ENCODE results near the gene AP5S1.
"Not testable (repeated sequence)": the region's sequence is repeated elsewhere in the genome, so short reads cannot be mapped to it uniquely, and the experiment has no call there.

AP5S1 gene

GRCh38 chr20:3843490-3843889 is 23.1 kb downstream of the AP5S1 start:
- in situ Hi-C loops (cut with MboI; ENCODE audit: low sequenced_read_pairs, unreplicated experiment): no loop called here
- no peak for DNase-seq (ENCODE audit: low spot score)
- no peak for TF ChIP-seq CTCF (IDR thresholded peaks at IDR 0.05; ENCODE audit: borderline replicate concordance, control extremely low read depth, extremely low read depth, insufficient read depth, missing control alignments)

- in situ Hi-C loops (cut with MboI; ENCODE audit: low sequenced_read_pairs, unreplicated experiment); DNase-seq (ENCODE audit: low spot score): not testable (repeated sequence)
Observed at GRCh38 chr20:3843990-3844619, 23.8 kb downstream of the AP5S1 start.

GRCh38 chr20:3846378-3846739 is 26.0 kb downstream of the AP5S1 start:
- in situ Hi-C loops (cut with MboI; ENCODE audit: low sequenced_read_pairs, unreplicated experiment): no loop called here
- no peak for TF ChIP-seq CTCF (IDR thresholded peaks at IDR 0.05; ENCODE audit: borderline replicate concordance, control extremely low read depth, extremely low read depth, insufficient read depth, missing control alignments)
- DNase-seq (ENCODE audit: low spot score): no peak

GRCh38 chr20:3846740-3847428 is 26.5 kb downstream of the AP5S1 start, which contains the start of gene MAVS:
Gene MAVS, plus strand, starts transcription at chr20:3846834. Its CDS starts 7,791 bp downstream, at chr20:3854625.
- peak; percentile 97 for DNase-seq (ENCODE audit: low spot score)
- TF ChIP-seq CTCF (IDR thresholded peaks at IDR 0.05; ENCODE audit: borderline replicate concordance, control extremely low read depth, extremely low read depth, insufficient read depth, missing control alignments): no peak
- in situ Hi-C loops (cut with MboI; ENCODE audit: low sequenced_read_pairs, unreplicated experiment): no loop called here

GRCh38 chr20:3847429-3847940 is 27.1 kb downstream of the AP5S1 start:
- DNase-seq (ENCODE audit: low spot score): no peak
- in situ Hi-C loops (cut with MboI; ENCODE audit: low sequenced_read_pairs, unreplicated experiment): no loop called here
- TF ChIP-seq CTCF (IDR thresholded peaks at IDR 0.05; ENCODE audit: borderline replicate concordance, control extremely low read depth, extremely low read depth, insufficient read depth, missing control alignments): no peak

- no peak for DNase-seq (ENCODE audit: low spot score)
- in situ Hi-C loops (cut with MboI; ENCODE audit: low sequenced_read_pairs, unreplicated experiment): no loop called here
- no peak for TF ChIP-seq CTCF (IDR thresholded peaks at IDR 0.05; ENCODE audit: borderline replicate concordance, control extremely low read depth, extremely low read depth, insufficient read depth, missing control alignments)
Observed at GRCh38 chr20:3848565-3848964, 28.2 kb downstream of the AP5S1 start.

- no peak for DNase-seq (ENCODE audit: low spot score)
- in situ Hi-C loops (cut with MboI; ENCODE audit: low sequenced_read_pairs, unreplicated experiment): no loop called here
- no peak for TF ChIP-seq CTCF (IDR thresholded peaks at IDR 0.05; ENCODE audit: borderline replicate concordance, control extremely low read depth, extremely low read depth, insufficient read depth, missing control alignments)
Observed at GRCh38 chr20:3854462-3854871, 34.1 kb downstream of the AP5S1 start.

Data from GM13976 (cell line).